RWPE1 (cell line): ENCODE data around the gene ZNF518A.

Source experiments
- CTCF ChIA-PET: fragments of 350-600 bp; sonication (Branson Sonifier 250); formaldehyde crosslinking; extraction: SDS; loops from one replicate; lab custom pipeline; 2021; lab: Yijun Ruan, JAX
- POLR2A ChIA-PET: fragments of 400-600 bp; formaldehyde crosslinking; extraction: SDS; loops from one replicate; lab custom pipeline; 2020; ENCODE audit warnings: antibody characterized with exemption; ENCODE audit not compliant: low non-redundant PET; lab: Yijun Ruan, JAX
- DNase-seq: peaks from one replicate; pipeline ENCODE4 v3.0.0; 2012; ENCODE audit warnings: low spot score
- H3K27ac ChIP-seq: fragments of 450-650 bp; 2 replicates; pipeline ENCODE4 v1.5.1; 2017
- CTCF ChIP-seq: fragments of 450-650 bp; conservative IDR thresholded peaks from 2 replicates; pipeline ENCODE4 v1.5.1; 2017; ENCODE audit warnings: low read depth, mild to moderate bottlenecking

The ZNF518A gene

GRCh38 chr10:96129387-96130325, at the start of gene ZNF518A:
Gene ZNF518A, plus strand, starts transcription at chr10:96130297. Its CDS starts 26,026 bp downstream, at chr10:96156323.
- peak; percentile 91 for DNase-seq
- CTCF ChIA-PET: interaction anchor here (0.6 to 1.2 kb wide), 6 partner anchors 12 to 230 kb away, joined by 3 to 4 read pairs (median 3); no protein-coding TSS in a partner anchor
- peak within 1 kb of the TSS; percentile 99 for H3K27ac ChIP-seq
- no peak for TF ChIP-seq CTCF
- POLR2A ChIA-PET: interaction anchor here (0.6 to 2.4 kb wide), 4 partner anchors 13 to 1396 kb away, joined by 3 to 32 read pairs (median 4); no protein-coding TSS in a partner anchor

- CTCF ChIA-PET: no interaction called here
- DNase-seq: no peak
- TF ChIP-seq CTCF: no peak
- POLR2A ChIA-PET: no interaction called here
- no peak overlapping the region for H3K27ac ChIP-seq
Observed at GRCh38 chr10:96082153-96082552, 47.9 kb upstream of the ZNF518A start.

GRCh38 chr10:96082748-96083147, 47.3 kb upstream of the ZNF518A start:
- POLR2A ChIA-PET: no interaction called here
- no peak for DNase-seq
- no peak for TF ChIP-seq CTCF
- CTCF ChIA-PET: interaction anchor here (0.6 to 0.7 kb wide), 2 partner anchors 22 to 111 kb away, joined by 3 read pairs; no protein-coding TSS in a partner anchor
- H3K27ac ChIP-seq: no peak overlapping the region

- CTCF ChIA-PET: interaction anchor here (0.8 kb wide), 1 partner anchor 250 kb away, joined by 3 read pairs; no protein-coding TSS in a partner anchor
- H3K27ac ChIP-seq: peak overlapping the region; percentile 95
- POLR2A ChIA-PET: interaction anchor here (0.5 to 2.2 kb wide), 4 partner anchors 8 to 638 kb away, joined by 3 to 32 read pairs (median 4); partner anchors contain the start of gene ZNF518A
- DNase-seq: no peak
- no peak for TF ChIP-seq CTCF
Observed at GRCh38 chr10:96089116-96089515, 41.0 kb upstream of the ZNF518A start.

GRCh38 chr10:96089670-96090462, 40.2 kb upstream of the ZNF518A start:
- POLR2A ChIA-PET: interaction anchor here (0.5 to 2.2 kb wide), 5 partner anchors 8 to 638 kb away, joined by 3 to 32 read pairs (median 3); partner anchors contain the start of gene ZNF518A
- peak; percentile 90 for DNase-seq
- CTCF ChIA-PET: interaction anchor here (0.5 to 0.8 kb wide), 3 partner anchors 245 to 1123 kb away, joined by 3 to 5 read pairs (median 3); no protein-coding TSS in a partner anchor
- TF ChIP-seq CTCF: no peak
- peak overlapping the region; percentile 95 for H3K27ac ChIP-seq
